NB4 (cell line): Measurements from ENCODE around the gene CAMTA1.

Experiments
- POLR2A ChIP-seq: IDR thresholded peaks from 2 replicates; pipeline ENCODE4 v1.6.1; 2011; ENCODE audit warnings: mild to moderate bottlenecking; ENCODE audit not compliant: insufficient read length; ENCODE audit errors: extremely low read depth
- TF ChIP-seq, protein P1 (sequence below): IDR thresholded peaks from one replicate; pipeline ENCODE4 v1.5.1; 2012; ENCODE audit warnings: low read depth, low read length

DNA sequence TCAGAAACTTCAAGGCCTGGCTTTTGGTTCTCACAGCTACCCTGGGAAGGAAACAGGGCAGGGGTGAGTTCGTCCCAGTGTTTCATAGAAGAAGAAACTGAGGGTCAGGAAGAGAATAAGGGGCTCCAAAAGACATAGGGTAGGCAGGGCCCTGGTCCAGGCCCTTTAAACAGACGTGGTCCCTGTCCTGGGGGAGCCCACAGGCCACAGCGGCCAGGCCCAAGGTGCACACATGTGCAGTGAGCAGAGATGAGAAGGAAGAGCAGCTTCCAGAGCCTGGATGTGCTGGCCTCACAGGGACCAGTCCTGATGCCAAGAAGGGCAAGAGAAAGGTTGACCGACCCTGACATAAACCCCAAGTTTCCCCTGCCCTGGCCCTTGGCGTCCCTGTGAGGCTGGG is 690.4 kb downstream of the CAMTA1 start:
- no peak for TF ChIP-seq POLR2A
- TF ChIP-seq, protein P1, sequence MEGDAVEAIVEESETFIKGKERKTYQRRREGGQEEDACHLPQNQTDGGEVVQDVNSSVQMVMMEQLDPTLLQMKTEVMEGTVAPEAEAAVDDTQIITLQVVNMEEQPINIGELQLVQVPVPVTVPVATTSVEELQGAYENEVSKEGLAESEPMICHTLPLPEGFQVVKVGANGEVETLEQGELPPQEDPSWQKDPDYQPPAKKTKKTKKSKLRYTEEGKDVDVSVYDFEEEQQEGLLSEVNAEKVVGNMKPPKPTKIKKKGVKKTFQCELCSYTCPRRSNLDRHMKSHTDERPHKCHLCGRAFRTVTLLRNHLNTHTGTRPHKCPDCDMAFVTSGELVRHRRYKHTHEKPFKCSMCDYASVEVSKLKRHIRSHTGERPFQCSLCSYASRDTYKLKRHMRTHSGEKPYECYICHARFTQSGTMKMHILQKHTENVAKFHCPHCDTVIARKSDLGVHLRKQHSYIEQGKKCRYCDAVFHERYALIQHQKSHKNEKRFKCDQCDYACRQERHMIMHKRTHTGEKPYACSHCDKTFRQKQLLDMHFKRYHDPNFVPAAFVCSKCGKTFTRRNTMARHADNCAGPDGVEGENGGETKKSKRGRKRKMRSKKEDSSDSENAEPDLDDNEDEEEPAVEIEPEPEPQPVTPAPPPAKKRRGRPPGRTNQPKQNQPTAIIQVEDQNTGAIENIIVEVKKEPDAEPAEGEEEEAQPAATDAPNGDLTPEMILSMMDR: no peak
